NCI-H82 (cell line): ENCODE data around the gene CASD1.

Source experiments
- DNase-seq: peaks from one replicate; lab custom pipeline; 2025; lab: John Stamatoyannopoulos, UW

The CASD1 gene

GRCh38 chr7:94509264-94509886 lies at the start of gene CASD1:
TSS of gene CASD1 (plus strand) at chr7:94509809. CDS start at chr7:94510085, 276 bp downstream.
- DNase-seq: peak; percentile 75

- DNase-seq: no peak
Measured at GRCh38 chr7:94466516-94466915, 43.1 kb upstream of the CASD1 start.

- no peak for DNase-seq
Measured at GRCh38 chr7:94471604-94472003, 38.0 kb upstream of the CASD1 start.

- DNase-seq: no peak
Measured at GRCh38 chr7:94472608-94473007, 37.0 kb upstream of the CASD1 start.

GRCh38 chr7:94476251-94476840 lies 33.3 kb upstream of the CASD1 start:
- DNase-seq: no peak

GRCh38 chr7:94477878-94478277 lies 31.7 kb upstream of the CASD1 start:
- no peak for DNase-seq

GRCh38 chr7:94478648-94479214 lies 30.9 kb upstream of the CASD1 start:
- DNase-seq: no peak

GRCh38 chr7:94481279-94481678 lies 28.3 kb upstream of the CASD1 start:
- DNase-seq: no peak

GRCh38 chr7:94482796-94483195 lies 26.8 kb upstream of the CASD1 start:
- no peak for DNase-seq

GRCh38 chr7:94483843-94484242 lies 25.8 kb upstream of the CASD1 start:
- no peak for DNase-seq

- DNase-seq: no peak
Measured at GRCh38 chr7:94486216-94486615, 23.4 kb upstream of the CASD1 start.

GRCh38 chr7:94491410-94491809 lies 18.2 kb upstream of the CASD1 start:
- no peak for DNase-seq

GRCh38 chr7:94492601-94493000 lies 17.0 kb upstream of the CASD1 start:
- no peak for DNase-seq

- DNase-seq: no peak
Measured at GRCh38 chr7:94497874-94498670, 11.5 kb upstream of the CASD1 start.

- DNase-seq: peak; percentile 22
Measured at GRCh38 chr7:94498918-94499317, 10.7 kb upstream of the CASD1 start.

GRCh38 chr7:94507462-94507861 lies 2.1 kb upstream of the CASD1 start:
- no peak for DNase-seq

- DNase-seq: no peak
Measured at GRCh38 chr7:94507962-94508361, 1.6 kb upstream of the CASD1 start.

GRCh38 chr7:94509887-94510581 lies 425 bp downstream of the CASD1 start:
- peak; percentile 76 for DNase-seq

GRCh38 chr7:94510582-94511496 lies 1.2 kb downstream of the CASD1 start:
- DNase-seq: peak; percentile 74

- peak; percentile 18 for DNase-seq
Measured at GRCh38 chr7:94511718-94512117, 2.1 kb downstream of the CASD1 start.
